ENCODE data around the gene CPVL.

DNA sequence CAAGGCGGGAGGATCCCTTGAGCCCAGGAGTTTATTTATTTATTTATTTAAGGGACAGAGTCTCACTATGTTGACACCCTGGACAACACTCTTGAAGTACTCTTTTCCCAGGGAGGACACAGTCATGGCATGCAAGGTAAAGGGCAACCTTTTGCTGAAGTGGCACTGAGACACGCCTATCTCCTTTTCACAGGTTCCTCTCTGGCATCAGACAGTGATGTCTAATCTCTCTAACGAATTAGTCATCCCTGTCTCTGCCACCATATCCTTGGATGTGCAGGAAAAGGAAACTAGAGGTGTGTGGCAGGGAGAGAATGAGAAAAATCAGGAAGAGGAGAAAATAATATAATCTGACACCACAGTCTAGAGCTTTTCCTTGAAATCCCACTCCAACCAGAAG, 19.5 kb downstream of the CPVL start:
- no peak for TF ChIP-seq CTCF (conservative IDR thresholded peaks at IDR 0.05)
- TF ChIP-seq ZFX (IDR thresholded peaks at IDR 0.05), result no peak

All from C4-2B (cell line).